Mesenchymal stem cell (in vitro differentiated cells and primary cell): ENCODE results near the gene DHX34.
A peak's percentile ranks its signal among the peaks of the same experiment; 100 is the strongest.

ENCODE experiments used
- DNase-seq: peaks from one replicate; pipeline ENCODE4 v3.0.0-alpha.2; 2013
- H2AFZ ChIP-seq: one replicate; pipeline ENCODE4 v1.6.1; 2013; ENCODE audit warnings: low read depth, mild to moderate bottlenecking, control low read depth, inconsistent platforms, low read length, moderate library complexity
- H2AK5ac ChIP-seq: 2 replicates; pipeline ENCODE4 v1.6.1; 2013; ENCODE audit warnings: low read length, moderate library complexity, mild to moderate bottlenecking, inconsistent platforms; ENCODE audit not compliant: severe bottlenecking
- H2BK120ac ChIP-seq: one replicate; pipeline ENCODE4 v1.6.1; 2013; ENCODE audit warnings: low read depth, mild to moderate bottlenecking, inconsistent platforms, low read length, moderate library complexity
- H2BK12ac ChIP-seq, 2 experiments: one replicate each; pipeline ENCODE4 v1.6.1; 2013; ENCODE audit warnings: inconsistent platforms in 2 of 2, low read length in 2 of 2, mild to moderate bottlenecking in 2 of 2, moderate library complexity in 2 of 2, control low read depth in 1 of 2
- H2BK15ac ChIP-seq: one replicate; pipeline ENCODE4 v1.6.1; 2013; ENCODE audit warnings: mild to moderate bottlenecking, low read depth, inconsistent platforms; ENCODE audit not compliant: poor library complexity, severe bottlenecking
- H2BK5ac ChIP-seq: 2 replicates; pipeline ENCODE4 v1.6.1; 2013; ENCODE audit warnings: low read depth, mild to moderate bottlenecking, low read length, control low read depth, inconsistent platforms; ENCODE audit not compliant: poor library complexity, severe bottlenecking
- H3K14ac ChIP-seq, 2 experiments: one replicate each; pipeline ENCODE4 v1.6.1; 2013; ENCODE audit warnings: inconsistent platforms in 2 of 2, low read length in 2 of 2, control low read depth in 1 of 2, mild to moderate bottlenecking in 1 of 2, moderate library complexity in 1 of 2
- H3K18ac ChIP-seq, 2 experiments: one replicate each; pipeline ENCODE4 v1.6.1; 2013; ENCODE audit warnings: inconsistent platforms in 2 of 2, low read length in 2 of 2, control low read depth in 1 of 2, low read depth in 1 of 2, mild to moderate bottlenecking in 1 of 2
- H3K23ac ChIP-seq, 2 experiments: one replicate each; pipeline ENCODE4 v1.6.1; 2013; ENCODE audit warnings: inconsistent platforms in 2 of 2, low read length in 2 of 2, mild to moderate bottlenecking in 2 of 2, moderate library complexity in 2 of 2, control low read depth in 1 of 2
- H3K27ac ChIP-seq: 2 replicates; pipeline ENCODE4 v1.5.1; 2013; ENCODE audit warnings: mild to moderate bottlenecking, moderate library complexity, low read length, control low read depth, inconsistent platforms; ENCODE audit not compliant: poor library complexity, severe bottlenecking
- H3K27me3 ChIP-seq, 2 experiments: 2 replicates each; pipeline versions ENCODE4 v1.6.1 to v1.7.0; 2013; ENCODE audit warnings: low read length in 2 of 2, mild to moderate bottlenecking in 2 of 2, moderate library complexity in 2 of 2, control low read depth in 1 of 2, inconsistent platforms in 1 of 2; ENCODE audit not compliant: control insufficient read depth in 1 of 2, insufficient read depth in 1 of 2
- H3K36me3 ChIP-seq, 2 experiments: 2 replicates each; pipeline versions ENCODE4 v1.6.1 to v1.7.0; 2013; ENCODE audit warnings: low read length in 2 of 2, control low read depth in 1 of 2, inconsistent platforms in 1 of 2, low read depth in 1 of 2, mild to moderate bottlenecking in 1 of 2; ENCODE audit not compliant: insufficient read depth in 2 of 2, control insufficient read depth in 1 of 2
- H3K4ac ChIP-seq, 2 experiments: one replicate each; pipeline ENCODE4 v1.6.1; 2013; ENCODE audit warnings: inconsistent platforms in 2 of 2, low read length in 2 of 2, mild to moderate bottlenecking in 2 of 2, moderate library complexity in 2 of 2, control low read depth in 1 of 2, low read depth in 1 of 2
- H3K4me1 ChIP-seq: 2 replicates; pipeline ENCODE4 v1.6.1; 2013; ENCODE audit warnings: low read depth, low read length, control low read depth; ENCODE audit not compliant: control insufficient read depth, insufficient read depth
- H3K4me2 ChIP-seq: 2 replicates; pipeline ENCODE4 v1.6.1; 2013; ENCODE audit warnings: low read length, mild to moderate bottlenecking, inconsistent platforms; ENCODE audit not compliant: poor library complexity, severe bottlenecking
- H3K4me3 ChIP-seq, 2 experiments: 2 replicates each; pipeline versions ENCODE4 v1.5.1 to v1.7.0; 2013; ENCODE audit warnings: low read length in 2 of 2, mild to moderate bottlenecking in 2 of 2, control low read depth in 1 of 2, low read depth in 1 of 2; ENCODE audit not compliant: insufficient read depth in 1 of 2
- H3K79me1 ChIP-seq: replicated peaks from 2 replicates; pipeline ENCODE4 v1.6.1; 2013; ENCODE audit warnings: mild to moderate bottlenecking, control low read depth, low read length, inconsistent platforms; ENCODE audit not compliant: poor library complexity, severe bottlenecking
- H3K9ac ChIP-seq: 2 replicates; pipeline ENCODE4 v1.7.0; 2013; ENCODE audit warnings: mild to moderate bottlenecking, low read length, moderate library complexity
- H3K9me3 ChIP-seq: 2 replicates; pipeline ENCODE4 v1.7.0; 2013; ENCODE audit warnings: mild to moderate bottlenecking, low read length; ENCODE audit not compliant: control insufficient read depth
- H4K8ac ChIP-seq: one replicate; pipeline ENCODE4 v1.6.1; 2013; ENCODE audit warnings: inconsistent platforms, mild to moderate bottlenecking, low read length, moderate library complexity
- H4K91ac ChIP-seq: one replicate; pipeline ENCODE4 v1.6.1; 2013; ENCODE audit warnings: mild to moderate bottlenecking, low read length, inconsistent platforms
- WGBS: methylation state at CpG from one replicate; pipeline ENCODE4 v1.1.7; 2013; ENCODE audit warnings: mixed read lengths; 5-methylcytosine and 5-hydroxymethylcytosine counted together

Gene DHX34

DNA sequence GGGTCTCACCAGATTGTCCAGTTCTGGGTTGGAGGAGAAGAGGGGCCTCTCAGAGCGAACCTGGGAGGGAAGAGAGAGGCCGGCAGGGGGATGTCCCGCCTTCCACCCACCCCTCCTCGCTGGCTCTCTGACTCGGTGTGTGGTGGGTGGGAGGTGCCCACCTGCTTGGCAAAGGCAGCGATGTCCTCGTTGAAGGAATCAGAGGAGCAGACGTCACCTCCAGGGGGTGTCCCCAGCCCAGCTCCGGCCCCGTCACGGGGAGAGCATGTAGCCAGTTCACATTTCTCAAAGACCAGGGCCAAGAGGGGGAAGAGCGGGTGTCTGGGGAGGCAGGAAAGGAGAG lies 67.5 kb downstream of the DHX34 start:
- Histone ChIP-seq H2AFZ (no peak overlapping the region), H4K8ac (no peak overlapping the region), H3K18ac (no peak overlapping the region), H3K79me1 (no peaks in the 10 kb centered on the region), H3K4ac (no peak overlapping the region), H2BK15ac (no peak overlapping the region), H3K4me2 (no peak overlapping the region), H3K9ac (no peak overlapping the region), H3K4me3 (no peak overlapping the region), H3K27ac (no peak overlapping the region), H3K23ac (no peak overlapping the region), H3K4me1 (peaks cover 10% of the 10 kb centered on the region), H3K9me3 (no peaks in the 10 kb centered on the region), H3K14ac (no peak overlapping the region), H2BK120ac (no peak overlapping the region), H2BK5ac (no peak overlapping the region), H3K36me3 (peaks cover 7 to 12% of the 10 kb centered on the region in 2 experiments), H3K27me3 (peaks cover 37 to 65% of the 10 kb centered on the region in 2 experiments), H2BK12ac (no peak overlapping the region), H2AK5ac (no peak overlapping the region), H4K91ac (no peak overlapping the region)
- 86% methylated on average over 12 of the region's 12 CpGs for WGBS
- no peak for DNase-seq

- Histone ChIP-seq H3K79me1 (no peaks in the 10 kb centered on the region), H2AFZ (no peak overlapping the region), H2AK5ac (no peak overlapping the region), H3K23ac (no peak overlapping the region), H2BK12ac (no peak overlapping the region), H3K4me2 (no peak overlapping the region), H4K8ac (no peak overlapping the region), H3K18ac (no peak overlapping the region), H3K36me3 (peaks cover 7 to 12% of the 10 kb centered on the region in 2 experiments), H2BK15ac (no peak overlapping the region), H3K4me3 (no peak overlapping the region), H3K9ac (no peak overlapping the region), H2BK5ac (no peak overlapping the region), H3K27me3 (peaks cover 42 to 65% of the 10 kb centered on the region in 2 experiments), H2BK120ac (no peak overlapping the region), H3K27ac (no peak overlapping the region), H4K91ac (no peak overlapping the region), H3K9me3 (no peaks in the 10 kb centered on the region), H3K4ac (no peak overlapping the region), H3K4me1 (peaks cover 15% of the 10 kb centered on the region), H3K14ac (no peak overlapping the region)
- no peak for DNase-seq
- 38% methylated on average over 17 of the region's 18 CpGs for WGBS
These were observed 68.1 kb downstream of the DHX34 start for GRCh38 chr19:47417107-47417745.

- DNase-seq: no peak
These were observed 68.9 kb downstream of the DHX34 start for GRCh38 chr19:47417746-47418691.

DNA sequence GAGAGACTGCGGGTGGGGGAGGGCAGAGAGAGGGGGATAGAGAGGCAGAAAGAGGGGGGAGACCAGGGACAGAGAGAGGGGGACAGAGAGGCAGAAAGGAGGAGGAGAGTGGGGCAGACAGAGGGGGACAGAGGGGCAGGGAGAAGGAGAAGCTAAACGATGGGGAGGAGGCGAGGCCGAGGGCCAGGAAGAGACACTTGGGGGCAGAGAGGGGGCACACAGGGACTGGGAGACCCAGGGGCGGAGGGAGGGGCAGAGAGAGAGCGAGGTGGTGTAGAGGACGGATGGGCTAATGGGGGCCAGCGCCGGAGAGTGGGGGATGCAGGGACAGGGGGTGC lies 69.5 kb downstream of the DHX34 start:
- Histone ChIP-seq H3K9ac (peak overlapping the region; percentile 75), H3K4me2 (peak overlapping the region; percentile 68), H2BK5ac (no peak overlapping the region), H3K9me3 (no peaks in the 10 kb centered on the region), H2AFZ (no peak overlapping the region), H2BK15ac (peak overlapping the region; percentile 54), H3K18ac (peak overlapping the region; percentile 58 to 91), H3K4me1 (peaks cover 15% of the 10 kb centered on the region), H4K91ac (peak overlapping the region; percentile 82), H4K8ac (no peak overlapping the region), H3K79me1 (no peaks in the 10 kb centered on the region), H3K4me3 (peak overlapping the region; percentile 56 to 77), H3K36me3 (peaks cover 7 to 12% of the 10 kb centered on the region in 2 experiments), H2BK12ac (peak overlapping the region in 1 of 2 experiments; percentile 42), H3K4ac (peak overlapping the region; percentile 24 to 44), H3K27me3 (peaks cover 57 to 78% of the 10 kb centered on the region in 2 experiments), H3K23ac (peak overlapping the region in 1 of 2 experiments; percentile 73), H3K14ac (peak overlapping the region in 1 of 2 experiments; percentile 94), H3K27ac (no peak overlapping the region), H2AK5ac (no peak overlapping the region), H2BK120ac (no peak overlapping the region)
- DNase-seq: no peak
- WGBS: 3% methylated on average over 9 of the region's 9 CpGs

More at GRCh38 chr19:47417746-47418691, 68.9 kb downstream of the DHX34 start:
- Histone ChIP-seq H2AK5ac (no peak overlapping the region), H3K36me3 (peaks cover 7 to 12% of the 10 kb centered on the region in 2 experiments), H2BK120ac (no peak overlapping the region), H3K14ac (peak overlapping the region in 1 of 2 experiments; percentile 12), H3K18ac (no peak overlapping the region), H3K9ac (peak overlapping the region; percentile 75), H4K8ac (no peak overlapping the region), H3K4me3 (peak overlapping the region in 1 of 2 experiments; percentile 77), H4K91ac (peak overlapping the region; percentile 18), H2AFZ (no peak overlapping the region), H3K27me3 (peaks cover 50 to 71% of the 10 kb centered on the region in 2 experiments), H3K23ac (no peak overlapping the region), H3K4me2 (peak overlapping the region; percentile 68), H3K4ac (no peak overlapping the region), H3K27ac (no peak overlapping the region), H3K4me1 (peaks cover 15% of the 10 kb centered on the region), H2BK15ac (peak overlapping the region; percentile 9), H3K9me3 (no peaks in the 10 kb centered on the region), H3K79me1 (no peaks in the 10 kb centered on the region), H2BK5ac (no peak overlapping the region), H2BK12ac (no peak overlapping the region)
- WGBS: 8% methylated on average over 34 of the region's 34 CpGs
